ENCODE results near the gene ROS1.

ROS1 gene

GRCh38 chr6:117441824-117442264 is 16.1 kb upstream of the ROS1 start:
- in situ Hi-C loops (cut with MboI; ENCODE audit: low sequenced_read_pairs) = no loop called here

GRCh38 chr6:117440706-117441525 is 15.2 kb upstream of the ROS1 start:
- in situ Hi-C loops (cut with MboI; ENCODE audit: low sequenced_read_pairs) = no loop called here

GRCh38 chr6:117432273-117432672 is 6.5 kb upstream of the ROS1 start:
- in situ Hi-C loops (cut with MboI; ENCODE audit: low sequenced_read_pairs) = no loop called here

- in situ Hi-C loops (cut with MboI; ENCODE audit: low sequenced_read_pairs) = no loop called here
These were observed 2.0 kb downstream of the ROS1 start for GRCh38 chr6:117423754-117424153.

- in situ Hi-C loops (cut with MboI; ENCODE audit: low sequenced_read_pairs) = no loop called here
These were observed 7.4 kb downstream of the ROS1 start for GRCh38 chr6:117418320-117418719.

- in situ Hi-C loops (cut with MboI; ENCODE audit: low sequenced_read_pairs) = no loop called here
These were observed 7.9 kb downstream of the ROS1 start for GRCh38 chr6:117417851-117418250.

- in situ Hi-C loops (cut with MboI; ENCODE audit: low sequenced_read_pairs) = no loop called here
These were observed 11.0 kb downstream of the ROS1 start for GRCh38 chr6:117414770-117415169.

GRCh38 chr6:117411474-117411873 is 14.3 kb downstream of the ROS1 start:
- in situ Hi-C loops (cut with MboI; ENCODE audit: low sequenced_read_pairs) = no loop called here

GRCh38 chr6:117409863-117410262 is 15.9 kb downstream of the ROS1 start:
- in situ Hi-C loops (cut with MboI; ENCODE audit: low sequenced_read_pairs) = no loop called here

GRCh38 chr6:117409420-117409819 is 16.3 kb downstream of the ROS1 start:
- in situ Hi-C loops (cut with MboI; ENCODE audit: low sequenced_read_pairs) = no loop called here

- in situ Hi-C loops (cut with MboI; ENCODE audit: low sequenced_read_pairs) = no loop called here
These were observed 21.2 kb downstream of the ROS1 start for GRCh38 chr6:117404548-117404947.

- in situ Hi-C loops (cut with MboI; ENCODE audit: low sequenced_read_pairs) = no loop called here
These were observed 23.9 kb downstream of the ROS1 start for GRCh38 chr6:117401799-117402198.

GRCh38 chr6:117399924-117400323 is 25.8 kb downstream of the ROS1 start:
- in situ Hi-C loops (cut with MboI; ENCODE audit: low sequenced_read_pairs) = no loop called here

- in situ Hi-C loops (cut with MboI; ENCODE audit: low sequenced_read_pairs) = no loop called here
These were observed 26.6 kb downstream of the ROS1 start for GRCh38 chr6:117399126-117399525.

- in situ Hi-C loops (cut with MboI; ENCODE audit: low sequenced_read_pairs) = no loop called here
These were observed 28.1 kb downstream of the ROS1 start for GRCh38 chr6:117397536-117398227.

GRCh38 chr6:117396228-117396627 is 29.5 kb downstream of the ROS1 start:
- in situ Hi-C loops (cut with MboI; ENCODE audit: low sequenced_read_pairs) = no loop called here

- in situ Hi-C loops (cut with MboI; ENCODE audit: low sequenced_read_pairs) = no loop called here
These were observed 30.6 kb downstream of the ROS1 start for GRCh38 chr6:117395164-117395563.

- in situ Hi-C loops (cut with MboI; ENCODE audit: low sequenced_read_pairs) = no loop called here
These were observed 32.7 kb downstream of the ROS1 start for GRCh38 chr6:117393045-117393444.

- in situ Hi-C loops (cut with MboI; ENCODE audit: low sequenced_read_pairs) = no loop called here
These were observed 33.7 kb downstream of the ROS1 start for GRCh38 chr6:117391874-117392583.

- in situ Hi-C loops (cut with MboI; ENCODE audit: low sequenced_read_pairs) = no loop called here
These were observed 36.3 kb downstream of the ROS1 start for GRCh38 chr6:117389227-117390057.

All from HL-60/S4 treated with phorbol 12-myristate 13-acetate at 8.2 ng/mL for 4 days and 3 days (cell line).